ENCODE measurements around the gene TARDBP.
A peak's percentile ranks its signal among the peaks of the same experiment; 100 is the strongest.
"Not testable (repeated sequence)": the region's sequence is repeated elsewhere in the genome, so short reads cannot be mapped to it uniquely, and the experiment has no call there.

Gene TARDBP

GRCh38 chr1:11012260-11013159 is at the start of gene TARDBP:
Gene TARDBP (plus strand): TSS chr1:11012654. CDS start chr1:11013728, 1,074 bp downstream.
- DNase-seq (ENCODE audit: low read depth in 2 of 2, low spot score in 1 of 2): peak; percentile 69 to 78

DNA sequence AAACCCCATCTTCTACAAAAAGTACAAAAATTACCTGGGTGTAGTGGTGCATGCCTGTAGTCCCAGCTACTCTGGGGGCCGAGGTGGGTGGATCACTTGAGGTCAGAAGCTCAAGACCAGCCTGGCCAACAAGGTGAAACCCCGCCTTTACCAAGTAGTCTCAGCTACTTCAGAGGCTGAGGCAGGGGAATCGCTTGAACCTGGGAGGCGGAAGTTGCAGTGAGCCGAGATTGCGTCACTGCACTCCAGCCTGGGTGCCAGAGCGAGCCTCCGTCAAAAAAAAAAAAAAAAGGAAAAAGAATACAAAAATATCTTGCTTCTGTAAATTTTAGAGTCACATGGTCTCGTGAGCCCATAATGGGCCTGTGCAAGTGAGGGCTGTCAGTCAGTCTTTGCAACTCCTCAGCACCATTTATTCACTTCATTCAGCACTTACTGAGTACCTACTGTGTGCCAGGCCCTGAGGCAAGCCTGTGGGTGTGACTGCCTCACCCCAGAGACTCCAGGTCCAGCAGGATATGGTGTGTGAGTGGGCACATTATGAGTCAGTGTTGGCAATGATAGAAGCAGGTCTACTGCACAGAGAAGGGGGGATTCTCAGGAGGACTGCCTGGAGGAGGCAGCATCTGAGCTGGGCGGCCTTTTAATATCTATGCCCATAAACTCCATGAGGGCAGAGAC is 46.8 kb upstream of the TARDBP start:
- no peak for DNase-seq (ENCODE audit: low read depth in 2 of 2, low spot score in 1 of 2)

- no peak for DNase-seq (ENCODE audit: low read depth in 2 of 2, low spot score in 1 of 2)
Measured at GRCh38 chr1:10967090-10967489, 45.4 kb upstream of the TARDBP start.

DNA sequence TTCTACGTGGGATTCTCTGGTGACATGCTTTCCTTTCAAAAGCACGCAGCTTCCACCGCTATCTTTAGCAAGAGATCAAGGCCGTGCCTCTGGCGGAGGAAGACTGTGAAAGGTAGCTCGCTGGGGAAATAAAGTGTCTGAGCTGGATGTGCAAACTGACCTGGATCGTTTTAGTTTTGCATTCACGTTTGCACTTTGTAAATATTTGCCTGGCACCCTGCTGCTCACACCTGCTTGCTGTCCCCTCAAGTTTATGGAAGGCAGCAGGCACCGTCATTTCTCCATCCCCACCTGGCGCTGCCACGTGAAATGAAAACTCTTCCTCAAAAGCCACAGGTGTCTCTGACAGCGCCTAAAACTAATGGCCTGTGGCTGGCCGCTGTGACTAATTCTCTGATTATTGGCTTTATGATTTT is 44.0 kb upstream of the TARDBP start:
- DNase-seq (ENCODE audit: low read depth in 2 of 2, low spot score in 1 of 2): no peak

DNA sequence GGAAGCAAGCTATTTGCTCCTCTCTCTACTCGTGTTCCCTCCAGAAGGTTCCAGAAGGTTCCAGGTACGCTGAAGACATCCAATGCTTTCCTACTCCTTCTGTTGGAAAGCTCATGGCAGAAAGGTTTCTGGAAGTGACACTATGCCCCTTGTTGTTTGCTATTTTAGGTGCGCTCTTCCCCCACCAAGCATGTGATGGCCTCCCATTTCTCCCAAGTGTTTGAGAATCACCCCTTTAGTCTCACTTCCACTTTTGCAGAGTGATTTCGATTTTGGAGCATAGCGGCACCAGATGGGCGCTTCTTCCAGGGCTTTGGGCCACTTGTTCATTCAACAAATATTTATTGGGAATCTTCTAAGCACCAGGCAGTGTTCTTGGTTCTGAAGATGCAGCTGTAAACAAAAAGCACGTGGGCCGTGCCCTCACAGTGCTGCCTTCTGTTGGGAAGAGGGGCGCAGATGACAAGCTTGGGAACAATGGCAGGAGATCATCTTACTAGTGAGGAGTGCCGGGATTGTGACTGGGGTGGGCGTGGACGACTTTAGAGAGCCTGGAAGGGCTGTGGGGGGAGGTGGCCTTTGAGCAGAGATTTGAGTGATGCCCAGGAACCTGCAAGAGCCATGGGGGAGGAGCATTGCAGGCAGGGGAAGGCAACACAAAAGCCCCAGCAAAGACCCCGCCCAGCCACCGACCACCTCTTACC is 43.0 kb upstream of the TARDBP start:
- DNase-seq (ENCODE audit: low read depth in 2 of 2, low spot score in 1 of 2): no peak

DNA sequence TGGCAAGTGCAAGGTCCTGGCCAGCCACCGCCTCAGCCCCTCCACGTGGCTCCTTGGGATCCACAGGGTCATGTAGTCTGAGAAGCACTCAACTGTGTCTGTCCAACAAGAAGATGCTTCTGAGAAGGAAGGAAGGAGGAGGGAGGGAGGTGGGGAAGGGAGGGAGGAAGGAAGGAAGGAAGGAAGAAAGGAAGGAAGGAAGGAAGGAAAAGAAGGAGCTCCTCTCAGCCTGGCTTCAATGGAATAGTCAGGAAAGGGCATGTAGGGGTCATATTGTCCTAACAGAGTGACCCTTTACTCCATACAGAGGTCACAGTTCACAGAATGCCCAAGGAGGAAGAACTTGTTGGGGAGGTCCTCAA is 42.5 kb upstream of the TARDBP start:
- DNase-seq (ENCODE audit: low read depth in 2 of 2, low spot score in 1 of 2): no peak

- no peak for DNase-seq (ENCODE audit: low read depth in 2 of 2, low spot score in 1 of 2)
Measured at GRCh38 chr1:10973552-10973951, 38.9 kb upstream of the TARDBP start.

DNA sequence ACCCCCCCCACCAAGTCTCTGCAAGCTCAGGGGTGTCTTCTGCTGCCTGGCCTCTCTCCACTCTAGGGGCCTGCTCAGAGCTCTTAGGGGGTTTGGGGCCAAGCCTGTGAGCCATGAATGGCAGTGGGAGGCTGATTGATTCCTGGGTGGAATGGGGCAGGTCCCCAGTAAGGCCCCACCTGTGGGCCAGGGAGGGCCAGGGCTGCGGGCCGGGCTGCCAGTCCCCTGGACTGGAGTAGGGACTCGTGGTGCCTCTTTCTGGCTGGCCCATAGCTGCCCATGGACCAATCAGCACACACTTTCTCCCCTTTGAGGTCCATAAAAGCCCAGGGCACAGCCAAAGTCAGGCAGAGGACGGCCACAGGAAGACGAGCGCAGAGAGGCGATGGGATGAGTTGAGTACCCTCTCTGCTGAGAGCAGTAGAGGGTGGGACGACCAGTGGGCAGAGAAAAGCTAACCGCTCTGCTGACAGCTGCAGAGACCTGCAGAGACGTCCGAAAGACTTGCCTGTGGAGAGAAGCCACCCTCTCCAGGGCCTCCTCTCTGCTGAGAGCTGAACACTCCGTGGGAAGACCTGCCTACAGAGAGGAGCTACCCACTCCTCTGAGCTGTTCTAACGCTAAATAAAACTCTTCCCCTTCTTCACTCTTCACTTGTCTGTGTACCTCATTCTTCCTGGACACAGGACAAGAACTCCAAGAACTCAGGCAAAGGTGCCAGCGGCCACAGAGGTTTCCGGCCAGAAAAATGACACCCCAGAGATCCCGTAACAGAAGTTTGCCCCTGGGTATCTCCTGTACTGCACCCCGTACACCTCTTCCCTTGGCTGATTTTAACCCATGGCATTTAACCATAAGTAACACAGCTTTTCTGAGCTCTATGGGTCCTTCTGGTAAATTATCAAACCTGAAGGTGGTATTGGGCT is 38.2 kb upstream of the TARDBP start:
- no peak for DNase-seq (ENCODE audit: low read depth in 2 of 2, low spot score in 1 of 2)

DNA sequence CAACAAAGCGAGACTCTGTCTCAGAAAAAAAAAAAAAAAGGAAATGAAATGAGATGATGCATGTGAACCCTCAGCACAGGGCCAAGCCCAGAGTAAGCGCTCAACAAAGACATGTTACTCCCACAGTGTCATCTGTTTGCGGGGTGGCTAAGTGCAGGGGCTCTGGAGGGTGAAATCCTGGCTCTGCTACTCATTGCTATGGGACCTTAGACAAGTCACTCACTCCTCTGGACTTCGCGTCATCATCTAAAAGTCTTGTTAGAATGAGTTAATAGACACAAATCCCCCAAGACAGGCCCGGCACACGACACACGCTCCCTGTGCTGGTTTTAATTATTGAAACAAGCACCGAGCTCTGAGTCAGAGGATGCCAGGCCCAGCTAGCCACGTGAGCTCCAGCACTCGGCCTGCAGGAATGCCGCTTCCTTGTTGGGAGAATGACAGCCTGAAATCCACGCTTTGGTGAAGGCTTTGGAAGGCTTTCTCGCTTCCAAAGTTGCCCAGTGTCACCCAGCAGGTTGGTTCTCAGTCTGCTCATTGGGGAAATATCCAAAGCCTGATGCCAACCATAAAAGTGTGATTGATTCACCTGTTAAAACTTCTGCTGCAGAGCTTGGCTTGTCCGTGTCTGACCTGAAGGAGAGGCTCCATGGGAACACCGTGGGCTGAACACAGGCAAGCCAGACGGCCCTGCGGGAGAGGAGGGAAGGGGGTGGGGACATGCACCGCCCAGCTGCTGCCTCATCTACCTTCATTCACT is 36.7 kb upstream of the TARDBP start:
- no peak for DNase-seq (ENCODE audit: low read depth in 2 of 2, low spot score in 1 of 2)

DNA sequence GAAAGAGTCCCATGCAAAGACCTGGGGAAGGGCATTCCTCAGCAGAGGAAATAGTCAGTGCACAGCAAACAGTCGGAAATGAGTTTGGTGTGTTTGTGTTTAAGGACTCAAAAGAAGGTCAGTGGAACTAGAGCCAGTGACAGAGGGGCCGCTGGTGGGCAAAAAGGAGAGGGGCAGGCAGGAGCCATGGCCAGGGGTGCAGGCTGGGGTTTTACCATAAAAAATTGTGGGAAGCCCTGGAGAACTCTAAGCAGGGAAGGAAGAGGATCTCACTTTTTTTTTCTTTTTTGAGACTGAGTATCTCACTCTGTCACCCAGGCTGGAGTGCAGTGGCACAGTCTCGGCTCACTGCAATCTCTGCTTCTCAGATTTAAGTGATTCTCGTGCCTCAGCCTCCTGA is 33.7 kb upstream of the TARDBP start:
- no peak for DNase-seq (ENCODE audit: low read depth in 2 of 2, low spot score in 1 of 2)

DNA sequence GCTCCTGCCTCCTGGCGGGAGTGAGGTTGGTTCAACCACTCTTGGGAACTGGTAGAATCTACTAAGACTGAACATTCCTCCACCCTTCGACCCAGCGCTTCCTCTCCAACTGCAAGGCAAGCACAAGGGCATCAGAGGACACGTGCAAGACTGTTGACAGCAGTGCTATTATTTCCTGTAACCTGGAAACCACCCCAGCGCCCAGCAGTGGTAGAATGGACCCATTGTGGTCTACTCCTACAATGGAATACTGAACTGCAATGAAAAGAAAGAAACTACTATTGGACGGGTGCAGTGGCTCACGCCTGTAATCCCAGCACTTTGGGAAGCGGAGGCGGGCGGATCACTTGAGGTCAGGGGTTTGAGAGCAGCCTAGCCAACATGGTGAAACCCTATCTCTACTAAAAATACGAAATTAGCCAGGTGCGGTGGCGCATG is 33.0 kb upstream of the TARDBP start:
- DNase-seq (ENCODE audit: low read depth in 2 of 2, low spot score in 1 of 2): no peak

GRCh38 chr1:10980094-10980577 is 32.3 kb upstream of the TARDBP start:
- DNase-seq (ENCODE audit: low read depth in 2 of 2, low spot score in 1 of 2): no peak

DNA sequence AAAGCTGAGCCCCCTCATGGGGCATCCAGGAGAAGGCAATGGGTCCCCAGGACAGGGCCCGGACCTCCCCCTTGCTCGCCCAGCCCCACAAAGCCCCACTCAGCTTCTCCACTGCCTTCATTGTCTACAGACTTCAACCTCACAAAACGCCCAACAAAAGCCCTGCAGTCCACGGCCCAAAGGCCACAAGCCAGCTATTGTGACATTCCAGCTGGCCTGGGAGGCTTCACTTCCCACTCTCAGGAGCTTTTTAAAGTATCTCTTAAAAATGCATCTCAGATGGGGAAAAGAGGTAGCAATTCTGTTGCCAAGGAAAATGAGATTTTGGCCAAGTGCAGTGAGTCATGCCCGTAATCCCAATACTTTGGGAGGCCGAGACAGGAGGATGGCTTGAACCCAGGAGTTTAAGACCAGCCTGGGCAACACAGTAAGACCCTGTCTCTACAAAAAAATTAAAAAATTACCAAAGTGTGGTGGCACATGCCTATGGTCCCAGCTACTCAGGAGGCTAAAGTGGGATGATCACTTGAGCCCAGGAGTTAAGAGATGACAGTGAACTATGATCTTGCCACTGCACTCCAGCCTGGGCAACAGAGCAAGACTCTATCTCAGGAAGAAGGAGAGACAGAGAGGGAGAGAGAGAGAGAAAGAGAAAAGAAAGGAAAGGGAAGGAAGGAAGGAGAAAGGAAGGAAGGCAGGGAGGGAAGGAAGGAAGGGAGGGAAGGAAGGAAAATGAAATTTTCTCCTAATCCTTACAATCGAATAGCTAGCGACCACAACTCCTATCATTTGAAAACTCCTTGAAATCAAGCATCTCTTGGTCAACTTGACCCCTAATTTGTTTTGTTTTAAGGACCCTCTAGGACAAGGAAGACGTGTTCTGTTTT is 31.4 kb upstream of the TARDBP start:
- no peak for DNase-seq (ENCODE audit: low read depth in 2 of 2, low spot score in 1 of 2)

DNA sequence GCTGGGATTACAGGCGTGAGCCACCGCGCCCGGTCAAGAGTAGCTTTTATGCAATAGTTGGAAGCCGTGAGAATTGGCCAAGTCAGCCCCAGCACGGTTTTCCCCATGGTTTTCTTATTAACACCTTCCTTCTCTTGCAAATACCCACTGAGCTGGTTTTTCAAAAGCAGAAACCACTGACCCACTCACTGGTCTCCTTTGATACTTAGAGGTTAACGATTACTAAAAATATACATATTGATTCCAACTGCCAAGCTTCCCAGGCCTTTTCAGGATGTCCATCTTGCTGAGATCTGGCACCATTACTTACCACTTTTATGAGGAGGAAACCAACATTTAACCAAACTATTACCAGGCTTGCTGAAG is 25.9 kb upstream of the TARDBP start:
- no peak for DNase-seq (ENCODE audit: low read depth in 2 of 2, low spot score in 1 of 2)

DNA sequence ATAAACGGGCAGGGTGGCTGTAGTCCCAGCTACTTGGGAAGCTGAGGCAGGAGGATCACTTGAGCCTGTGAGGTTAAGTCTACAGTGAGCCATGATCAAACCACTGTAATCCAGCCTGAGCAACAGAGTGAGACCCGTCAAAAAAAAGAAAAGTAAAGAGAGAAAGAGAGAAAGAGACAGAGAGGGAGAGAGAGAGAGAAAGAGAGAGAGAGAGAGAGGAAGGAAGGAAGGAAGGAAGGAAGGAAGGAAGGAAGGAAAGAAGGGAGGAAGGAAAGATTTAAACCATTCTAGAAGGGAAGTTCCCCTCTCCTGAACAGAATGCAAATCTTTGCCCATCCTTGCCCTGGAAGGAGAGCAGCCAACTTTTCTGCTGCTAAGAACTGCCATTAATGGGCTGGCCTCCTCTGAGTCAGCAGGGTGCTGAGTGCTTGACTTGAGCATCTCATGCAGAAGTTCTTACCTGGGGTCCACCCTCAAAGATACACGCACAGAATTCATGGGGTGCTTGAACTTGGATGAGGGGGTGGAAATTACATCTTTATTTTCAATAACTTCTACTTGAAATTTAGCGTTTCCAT is 24.5 kb upstream of the TARDBP start:
- no peak for DNase-seq (ENCODE audit: low read depth in 2 of 2, low spot score in 1 of 2)

GRCh38 chr1:10989095-10989494 is 23.4 kb upstream of the TARDBP start:
- no peak for DNase-seq (ENCODE audit: low read depth in 2 of 2, low spot score in 1 of 2)

GRCh38 chr1:10989920-10990516 is 22.4 kb upstream of the TARDBP start:
- DNase-seq (ENCODE audit: low read depth in 2 of 2, low spot score in 1 of 2): not testable (repeated sequence)

DNA sequence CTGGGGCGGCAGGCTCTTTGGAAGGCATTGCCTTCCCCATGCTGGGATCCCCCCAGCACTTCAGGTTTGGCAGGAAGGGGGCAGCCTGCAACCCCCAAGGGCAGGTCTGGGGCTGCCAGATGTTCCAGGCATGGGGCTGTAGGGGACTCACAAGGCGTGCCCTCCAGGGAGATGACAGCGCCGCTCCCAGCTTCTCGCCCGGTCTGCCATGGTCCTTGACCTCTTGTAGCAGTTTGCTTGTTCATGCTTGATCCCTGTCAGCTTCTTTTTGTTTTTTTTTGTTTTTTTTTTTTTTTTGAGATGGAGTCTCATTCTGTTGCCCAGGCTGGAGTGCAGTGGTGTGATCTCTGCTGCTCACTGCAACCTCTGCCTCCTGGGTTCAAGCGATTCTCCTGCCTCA is 21.6 kb upstream of the TARDBP start:
- DNase-seq (ENCODE audit: low read depth in 2 of 2, low spot score in 1 of 2): no peak
